Spleen (tissue), 7 donors: ENCODE measurements around the gene MAP3K7CL.

Experiments
- CTCF ChIP-seq, 11 experiments: fragments of 200-600 bp in 7 of 11; fragments of 450-650 bp in 4 of 11; sonication (generic) in 4 of 11; IDR thresholded peaks in 8 of 11; conservative IDR thresholded peaks in 3 of 11; 1 replicate in 7 of 11; 2 replicates in 4 of 11; pipeline versions ENCODE4 v1.4.0 to v1.8.0; 2016 to 2021; ENCODE audit warnings: antibody characterized with exemption in 11 of 11, inconsistent platforms in 4 of 11, mild to moderate bottlenecking in 1 of 11
- POLR2A ChIP-seq, 3 donors: fragments of 450-650 bp; IDR thresholded peaks; one replicate each; pipeline ENCODE4 v1.5.1; 2017; ENCODE audit warnings: antibody characterized with exemption in 3 of 3, mild to moderate bottlenecking in 1 of 3
- donor health status: DM: no; HTN: no; CAD: no; lungs with moderate emphysema.
- donor health status: DM: no; HTN: no; CAD: no.
- donor health status: DM: no; HTN: no; CAD: no.

DNA sequence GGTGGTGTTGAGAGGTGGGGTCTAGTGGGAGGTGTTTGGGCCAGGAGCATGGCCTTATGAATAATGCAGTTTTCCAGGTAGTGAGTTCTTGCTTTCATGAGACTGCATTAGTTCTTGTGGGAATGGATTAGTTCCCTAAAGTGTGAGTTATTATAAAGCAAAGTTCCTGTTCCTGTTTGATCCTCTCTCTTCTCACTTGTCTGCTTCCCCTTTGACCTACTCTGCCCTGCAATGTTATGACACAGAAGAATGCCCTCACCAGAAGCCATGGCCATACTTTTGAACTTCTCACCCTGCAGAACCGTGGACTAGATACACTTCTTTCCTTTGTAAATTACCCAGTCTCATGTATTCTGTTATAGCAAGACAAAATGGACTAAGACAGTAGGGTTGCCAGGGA, 53.6 kb downstream of the MAP3K7CL start:
- TF ChIP-seq CTCF (IDR thresholded peaks at IDR 0.05 in 8 of 11, conservative IDR thresholded peaks at IDR 0.05 in 3 of 11) (no peak), POLR2A (IDR thresholded peaks at IDR 0.05) (no peak)
